ENCODE results near the gene FADD.
"Not testable (repeated sequence)": the region's sequence is repeated elsewhere in the genome, so short reads cannot be mapped to it uniquely, and the experiment has no call there.

Gene FADD

DNA sequence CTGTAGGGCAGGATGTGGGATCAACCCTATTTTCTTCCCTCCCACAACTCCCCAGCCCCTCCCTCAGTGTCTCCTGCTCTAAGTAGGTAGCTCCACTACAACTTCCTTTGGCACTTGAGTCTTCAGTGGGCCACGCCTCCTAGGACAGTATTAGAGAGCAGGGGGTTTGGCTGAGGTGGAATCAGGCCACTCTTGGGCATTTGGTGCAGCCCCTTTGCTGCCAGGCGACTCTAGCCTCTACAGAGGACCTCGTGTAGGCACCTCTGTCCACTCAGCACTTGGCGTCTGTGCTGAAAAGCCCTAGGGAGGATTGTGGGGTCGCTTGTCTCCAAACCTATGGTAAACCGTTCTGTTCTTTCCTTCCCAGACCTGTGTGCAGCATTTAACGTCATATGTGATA is 2.7 kb downstream of the FADD start:
- DNase-seq: no peak

DNA sequence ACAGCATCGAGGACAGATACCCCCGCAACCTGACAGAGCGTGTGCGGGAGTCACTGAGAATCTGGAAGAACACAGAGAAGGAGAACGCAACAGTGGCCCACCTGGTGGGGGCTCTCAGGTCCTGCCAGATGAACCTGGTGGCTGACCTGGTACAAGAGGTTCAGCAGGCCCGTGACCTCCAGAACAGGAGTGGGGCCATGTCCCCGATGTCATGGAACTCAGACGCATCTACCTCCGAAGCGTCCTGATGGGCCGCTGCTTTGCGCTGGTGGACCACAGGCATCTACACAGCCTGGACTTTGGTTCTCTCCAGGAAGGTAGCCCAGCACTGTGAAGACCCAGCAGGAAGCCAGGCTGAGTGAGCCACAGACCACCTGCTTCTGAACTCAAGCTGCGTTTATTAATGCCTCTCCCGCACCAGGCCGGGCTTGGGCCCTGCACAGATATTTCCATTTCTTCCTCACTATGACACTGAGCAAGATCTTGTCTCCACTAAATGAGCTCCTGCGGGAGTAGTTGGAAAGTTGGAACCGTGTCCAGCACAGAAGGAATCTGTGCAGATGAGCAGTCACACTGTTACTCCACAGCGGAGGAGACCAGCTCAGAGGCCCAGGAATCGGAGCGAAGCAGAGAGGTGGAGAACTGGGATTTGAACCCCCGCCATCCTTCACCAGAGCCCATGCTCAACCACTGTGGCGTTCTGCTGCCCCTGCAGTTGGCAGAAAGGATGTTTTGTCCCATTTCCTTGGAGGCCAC is 3.3 kb downstream of the FADD start:
- DNase-seq: no peak

DNA sequence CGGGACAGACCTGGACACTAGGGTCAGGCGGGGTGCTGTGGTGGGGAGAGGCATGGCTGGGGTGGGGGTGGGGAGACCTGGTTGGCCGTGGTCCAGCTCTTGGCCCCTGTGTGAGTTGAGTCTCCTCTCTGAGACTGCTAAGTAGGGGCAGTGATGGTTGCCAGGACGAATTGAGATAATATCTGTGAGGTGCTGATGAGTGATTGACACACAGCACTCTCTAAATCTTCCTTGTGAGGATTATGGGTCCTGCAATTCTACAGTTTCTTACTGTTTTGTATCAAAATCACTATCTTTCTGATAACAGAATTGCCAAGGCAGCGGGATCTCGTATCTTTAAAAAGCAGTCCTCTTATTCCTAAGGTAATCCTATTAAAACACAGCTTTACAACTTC is 3.9 kb downstream of the FADD start:
- DNase-seq: no peak

DNA sequence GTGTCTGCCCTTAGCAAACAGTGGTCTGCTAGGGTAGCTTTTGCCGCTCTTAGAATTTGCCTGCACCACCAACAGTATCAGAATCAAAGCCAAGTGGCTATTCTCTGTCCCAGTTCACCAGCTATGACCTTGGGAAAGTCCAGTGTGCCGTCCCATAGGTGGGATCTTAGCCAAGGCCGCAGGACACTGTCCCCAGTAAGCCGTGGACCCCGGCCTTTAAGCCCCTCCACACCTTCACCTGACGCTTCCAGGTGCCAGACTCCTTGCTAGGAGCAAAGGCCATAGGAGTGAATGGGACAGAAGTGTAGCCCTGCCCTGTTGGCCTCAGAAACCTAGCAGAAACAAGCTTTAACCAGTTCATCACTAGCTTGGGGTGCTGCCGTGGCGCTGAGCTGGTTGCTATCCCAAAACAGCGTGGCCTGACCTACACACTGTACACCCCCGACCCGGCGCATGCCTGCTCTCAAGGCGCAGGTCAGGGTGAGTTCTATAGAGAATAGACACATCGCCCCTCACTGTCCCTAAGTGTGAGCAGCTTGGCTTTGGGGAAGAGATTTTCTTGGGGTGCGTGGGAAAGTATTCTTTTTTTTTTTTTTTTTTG is 4.5 kb downstream of the FADD start:
- DNase-seq: no peak

DNA sequence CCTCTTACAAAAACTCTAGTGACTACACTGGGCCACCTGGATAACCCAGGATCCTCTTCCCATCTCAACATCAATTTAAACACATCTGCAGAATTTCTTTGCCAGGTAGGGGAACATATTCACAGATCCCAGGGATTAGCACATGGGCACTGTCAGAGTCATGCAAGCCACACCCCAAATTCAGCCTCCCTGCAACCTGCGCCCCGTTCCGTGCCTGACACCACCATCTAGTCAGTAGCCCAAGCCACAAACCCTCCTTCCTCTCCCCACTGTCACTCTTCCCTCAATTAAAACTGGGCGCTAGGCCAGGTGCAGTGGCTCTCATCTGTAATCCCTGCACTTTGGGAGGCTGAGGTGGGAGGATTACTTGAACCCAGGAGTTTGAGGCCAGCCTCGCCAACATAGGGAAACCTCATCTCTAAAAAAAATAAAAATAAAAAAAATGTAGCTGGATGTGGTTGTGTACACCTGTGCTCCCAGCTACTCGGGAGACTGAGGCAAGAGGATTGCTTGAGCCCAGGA is 6.4 kb downstream of the FADD start:
- no peak for DNase-seq

DNA sequence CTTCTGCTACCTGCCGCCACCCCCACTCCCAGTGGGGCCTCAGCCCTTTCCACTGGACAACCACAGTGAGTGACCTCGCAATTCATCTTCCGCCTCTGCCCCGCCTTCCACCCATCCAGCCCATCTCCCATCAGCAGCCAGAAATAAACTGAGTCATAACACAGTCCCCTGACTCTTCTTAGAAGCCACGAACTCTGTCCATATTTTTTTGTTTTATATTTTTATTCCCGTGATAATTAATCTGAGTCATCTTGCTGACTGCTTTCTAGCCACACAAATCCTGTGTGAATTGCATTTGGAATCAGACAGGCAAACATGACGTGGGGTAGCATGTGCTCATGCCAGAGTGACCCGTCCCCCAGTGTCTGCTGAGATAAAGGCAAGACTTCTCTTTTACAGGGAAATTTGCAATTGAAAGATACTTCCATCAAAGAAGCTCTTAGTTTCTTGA is 7.0 kb downstream of the FADD start:
- DNase-seq: no peak

DNA sequence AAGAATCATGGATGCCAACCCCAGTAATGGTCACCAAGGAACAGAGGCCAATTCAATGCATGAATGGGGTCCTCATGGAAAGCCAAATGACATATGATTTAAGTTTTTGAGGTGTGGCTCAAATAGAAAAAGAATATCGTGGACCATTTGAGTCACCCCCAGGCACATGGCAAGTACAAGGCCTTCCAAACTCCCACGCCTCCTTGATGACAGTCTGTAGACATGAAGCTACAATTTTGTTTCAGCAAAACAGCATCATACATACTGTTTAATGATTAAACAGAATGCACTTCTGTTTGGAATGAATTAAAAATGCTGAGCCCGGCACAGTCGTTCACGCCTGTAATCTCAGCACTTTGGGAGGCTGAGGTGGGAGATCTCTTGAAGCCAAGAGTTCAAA is 7.4 kb downstream of the FADD start:
- DNase-seq: no peak

DNA sequence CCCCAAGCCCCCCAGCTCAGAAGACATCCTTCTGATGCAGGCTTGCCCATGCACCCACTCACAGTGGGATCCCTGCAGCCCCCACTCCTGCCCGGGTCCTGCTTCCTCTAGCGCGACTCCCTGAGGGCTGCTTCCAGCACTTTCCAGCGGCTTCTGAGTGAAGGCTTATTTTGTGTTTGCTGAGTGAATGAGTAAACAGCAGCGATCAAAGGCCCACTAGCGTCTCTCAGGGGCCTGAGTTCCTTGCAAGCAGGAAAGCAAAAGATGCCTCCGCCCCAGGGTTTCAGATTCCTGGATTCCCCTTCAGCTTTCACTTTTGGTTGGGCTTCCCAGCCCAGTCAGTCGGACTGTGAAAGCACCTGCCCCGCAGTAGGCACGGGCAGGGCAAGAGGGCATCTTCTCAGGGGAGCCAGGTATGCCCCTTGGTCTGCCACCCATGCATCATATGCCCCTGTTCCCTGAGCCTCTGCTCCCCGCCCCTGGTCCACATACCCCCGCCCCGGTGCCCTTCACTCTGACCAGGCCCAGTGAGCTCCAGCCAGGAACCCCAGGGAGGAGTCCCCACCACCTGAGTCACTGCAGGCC is 9.2 kb downstream of the FADD start:
- DNase-seq: no peak

DNA sequence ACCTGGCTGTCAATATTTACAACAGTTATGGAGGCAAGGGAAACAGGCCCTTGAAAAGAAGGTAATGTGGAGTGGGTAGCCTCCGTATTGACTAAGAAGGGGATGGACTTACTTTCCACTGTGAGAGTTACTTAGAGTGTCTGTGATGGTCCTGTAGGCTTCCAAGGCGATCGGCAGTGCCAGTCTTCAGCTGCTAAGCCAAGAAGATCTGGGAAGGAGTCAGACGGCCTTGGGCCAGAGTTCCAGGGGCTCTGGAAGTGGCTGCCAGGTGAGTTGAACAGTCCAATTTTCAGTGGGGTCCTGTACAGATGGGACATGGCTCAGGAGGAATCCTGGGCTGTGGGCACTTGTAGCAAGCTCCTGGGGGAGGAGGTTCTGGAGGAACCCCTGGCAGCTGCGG is 14.3 kb downstream of the FADD start:
- DNase-seq: not testable (repeated sequence)

DNA sequence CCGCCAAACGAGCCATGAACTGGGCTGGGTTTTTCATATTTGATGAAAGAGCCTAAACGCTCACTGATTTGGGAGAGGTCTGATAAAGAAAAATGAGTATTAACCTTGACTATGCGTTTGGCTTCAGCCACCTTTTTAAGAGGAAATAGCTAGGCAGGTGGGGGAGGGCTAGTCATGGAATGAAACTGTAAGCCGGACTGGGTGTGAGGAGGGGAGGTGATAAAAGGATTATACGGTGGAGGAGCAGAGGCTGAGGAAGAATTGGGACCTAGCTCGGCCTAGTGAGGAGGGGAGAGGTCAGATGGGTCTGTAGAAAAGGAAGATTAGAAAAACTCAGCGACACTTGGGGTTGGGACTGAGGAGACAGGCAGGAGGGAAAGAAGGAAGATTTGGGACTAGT is 15.0 kb downstream of the FADD start:
- DNase-seq: not testable (repeated sequence)

DNA sequence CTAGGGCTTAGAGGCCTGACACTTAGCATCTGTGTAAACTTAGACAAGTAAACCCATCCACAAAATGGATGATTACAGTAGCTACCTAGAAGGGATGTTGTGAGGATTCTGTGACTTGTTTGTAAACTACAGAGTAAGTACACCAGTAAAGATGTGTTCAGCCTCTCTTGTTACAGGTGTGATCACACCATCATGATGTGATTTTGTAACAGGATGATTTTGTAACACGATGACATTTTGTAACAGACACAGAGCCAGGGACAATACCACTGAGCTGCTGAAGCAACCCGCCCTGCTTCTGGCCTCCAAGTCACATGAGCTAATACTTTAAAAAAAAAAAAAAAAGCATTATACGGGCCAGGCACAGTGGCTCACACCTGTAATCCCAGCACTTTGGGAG is 17.0 kb downstream of the FADD start:
- no peak for DNase-seq

DNA sequence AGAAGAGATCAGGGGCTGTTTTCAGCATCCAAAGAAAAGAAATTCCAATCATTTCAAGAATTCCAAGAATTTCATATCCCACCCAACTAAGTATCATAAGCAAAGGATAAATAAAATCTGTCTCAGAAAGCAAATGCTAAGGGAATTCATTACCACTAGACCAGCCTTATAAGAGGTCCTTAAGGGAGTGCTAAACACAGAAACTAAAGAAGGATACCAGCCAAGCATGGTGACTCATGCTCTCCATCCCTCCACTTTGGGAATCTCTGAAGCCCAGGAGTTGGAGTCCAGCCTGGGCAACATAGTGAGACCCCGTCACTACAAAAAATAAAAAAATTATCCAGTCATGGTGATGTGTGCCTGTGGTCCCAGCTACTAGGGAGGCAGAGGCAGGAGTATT is 17.8 kb downstream of the FADD start:
- no peak for DNase-seq

DNA sequence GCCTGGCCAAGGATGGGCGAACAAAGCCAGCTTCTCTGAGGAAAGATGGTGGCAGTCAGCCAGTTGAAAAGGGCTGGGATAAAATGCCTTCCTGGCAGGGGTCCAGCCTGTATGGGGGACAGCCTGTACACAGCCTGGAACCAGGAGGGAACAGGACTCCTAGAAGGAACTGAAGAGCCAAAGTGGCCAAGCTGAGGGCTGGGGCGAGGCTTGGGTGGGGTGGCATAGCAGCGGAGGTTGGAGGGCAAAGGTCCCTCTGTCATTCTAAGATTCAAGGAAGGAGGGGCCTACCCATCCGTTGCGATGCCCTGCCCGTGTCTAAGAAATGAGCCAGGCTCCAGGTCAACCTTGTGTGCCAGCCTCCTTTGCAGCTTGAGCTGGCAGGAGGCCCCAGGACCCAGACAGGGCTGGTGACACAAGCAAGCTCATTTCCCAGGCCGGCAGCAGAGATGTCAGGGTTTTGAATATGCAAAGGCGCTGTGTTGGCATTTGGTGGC is 22.6 kb downstream of the FADD start:
- DNase-seq: no peak

DNA sequence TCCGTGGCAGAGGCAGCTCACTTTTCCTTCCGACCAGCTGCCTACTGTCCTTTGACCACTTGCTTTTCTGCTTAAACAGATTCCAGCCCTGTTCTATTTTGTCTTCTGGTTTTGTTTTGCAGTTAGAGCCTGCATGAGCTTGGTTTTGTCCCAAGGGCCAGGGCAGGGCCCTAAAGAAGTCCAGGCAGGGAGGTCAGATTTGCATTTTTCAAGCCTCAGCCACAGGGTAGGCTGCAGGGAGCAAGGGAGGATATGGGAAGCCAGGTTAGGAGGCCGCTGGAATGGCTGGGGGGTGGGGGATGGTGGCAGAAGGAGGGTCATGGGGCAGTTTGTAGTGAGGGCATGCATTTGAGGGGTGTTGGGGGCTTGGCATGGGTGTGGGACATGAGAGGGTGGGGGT is 23.1 kb downstream of the FADD start:
- no peak for DNase-seq

DNA sequence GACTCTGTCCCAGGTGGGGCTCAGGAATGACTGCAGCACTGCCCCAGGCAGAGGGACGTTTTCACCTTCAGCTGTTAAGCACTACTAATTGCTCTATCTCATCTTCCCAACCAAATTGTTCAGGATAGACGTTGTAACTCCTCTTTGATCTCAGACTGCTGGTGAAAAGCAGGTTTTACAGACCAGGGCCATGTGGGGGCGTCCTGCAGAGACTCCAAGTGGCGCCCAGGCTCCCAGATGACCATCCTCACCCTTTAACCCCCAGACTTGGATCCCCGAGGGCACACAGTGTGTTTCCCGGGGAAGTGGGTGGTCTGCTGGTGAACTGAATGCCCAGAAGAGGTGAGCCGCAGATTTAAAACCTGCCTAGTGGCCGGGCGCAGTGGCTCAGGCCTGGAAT is 23.9 kb downstream of the FADD start:
- no peak for DNase-seq

DNA sequence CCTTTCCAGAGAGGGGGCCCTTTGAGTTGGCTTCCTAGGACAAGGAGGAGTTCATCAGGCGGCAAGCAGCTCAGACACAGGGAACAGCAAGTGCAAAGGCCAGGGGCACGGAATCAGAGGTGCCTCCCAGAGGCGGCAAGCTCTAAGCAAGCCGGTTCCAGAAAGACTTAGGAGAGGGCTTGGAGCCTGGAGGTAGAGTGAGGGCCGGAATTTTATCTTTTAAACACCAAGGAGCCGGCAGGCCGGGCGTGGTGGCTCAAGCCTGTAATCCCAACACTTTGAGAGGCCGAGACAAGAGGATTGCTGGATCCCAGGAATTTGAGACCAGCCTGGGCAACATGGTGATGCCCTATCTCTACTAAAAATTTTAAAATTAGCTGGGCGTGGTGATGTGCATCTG is 26.6 kb downstream of the FADD start:
- no peak for DNase-seq

DNA sequence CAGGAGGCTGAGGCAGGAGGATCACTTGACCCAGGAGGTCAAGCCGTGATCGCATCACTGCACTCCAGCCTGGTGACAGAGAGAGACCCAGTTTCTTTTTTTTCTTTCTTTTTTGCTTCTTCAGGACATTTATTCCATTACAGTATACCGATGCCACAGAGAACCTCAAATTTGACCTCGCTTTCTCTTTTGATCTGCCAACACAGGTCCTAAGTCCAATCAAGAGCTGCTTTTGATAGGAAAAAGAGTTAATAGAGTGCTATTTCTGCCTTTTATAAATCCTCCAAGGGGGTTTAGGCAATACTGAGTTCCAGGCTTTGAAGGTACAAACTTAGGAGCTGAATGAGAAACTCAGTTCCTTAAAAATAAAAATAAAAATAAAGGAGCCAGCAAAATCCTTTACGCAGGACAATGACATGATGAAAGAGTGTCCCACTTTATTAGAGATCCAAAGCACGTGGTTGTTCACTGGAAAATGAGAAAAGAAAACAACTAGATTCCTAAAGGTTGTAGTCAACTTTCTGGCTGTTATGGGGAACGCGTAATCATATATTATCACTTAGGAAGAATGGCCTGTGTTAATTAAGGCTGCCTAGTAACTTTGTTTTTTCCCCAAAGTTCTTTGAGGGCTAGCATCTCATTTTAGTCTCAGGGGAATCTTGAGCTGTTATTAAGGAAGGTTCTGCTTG is 27.2 kb downstream of the FADD start:
- DNase-seq: no peak

DNA sequence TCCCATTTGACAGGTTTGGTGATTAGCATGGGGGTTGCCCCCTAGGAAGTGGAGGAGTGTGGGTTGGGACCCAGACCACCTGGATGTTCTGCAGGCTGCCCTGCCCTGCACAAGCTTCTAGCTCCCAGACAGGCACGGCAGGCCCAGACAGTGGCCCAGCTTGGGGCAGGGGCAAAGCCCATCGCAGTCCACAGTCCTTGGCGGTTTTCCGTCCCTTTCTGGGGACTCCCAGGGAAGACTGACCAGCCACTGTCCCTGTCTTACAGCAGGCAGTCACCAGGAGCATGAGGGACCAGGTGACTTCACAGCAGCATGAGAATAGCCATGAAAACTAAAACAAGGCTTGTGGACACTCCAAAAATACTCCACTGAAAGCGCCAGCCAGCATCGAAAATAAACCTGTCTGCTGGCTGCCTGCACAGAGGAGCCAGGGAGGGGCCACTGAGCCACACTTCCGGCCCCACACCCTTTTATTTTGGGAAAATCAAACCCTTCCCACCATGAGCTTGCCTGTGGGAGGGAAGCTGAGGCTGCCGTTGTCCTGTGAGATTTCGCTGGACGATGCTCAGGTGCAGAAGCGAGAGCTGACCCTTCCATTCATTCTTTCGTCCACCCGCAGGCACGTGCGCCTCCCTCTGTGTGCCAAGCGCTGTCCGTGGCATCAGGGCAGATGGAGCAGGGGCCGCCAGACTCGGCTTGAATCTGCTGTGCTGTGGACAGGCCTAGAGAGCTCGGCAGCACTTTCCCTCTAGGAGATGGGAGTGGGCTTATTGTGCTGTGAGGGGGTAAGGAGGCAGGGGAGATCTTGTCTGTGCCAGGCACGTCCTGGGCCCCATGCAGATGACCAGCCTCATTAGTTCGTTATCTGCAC is 28.0 kb downstream of the FADD start:
- DNase-seq: no peak

DNA sequence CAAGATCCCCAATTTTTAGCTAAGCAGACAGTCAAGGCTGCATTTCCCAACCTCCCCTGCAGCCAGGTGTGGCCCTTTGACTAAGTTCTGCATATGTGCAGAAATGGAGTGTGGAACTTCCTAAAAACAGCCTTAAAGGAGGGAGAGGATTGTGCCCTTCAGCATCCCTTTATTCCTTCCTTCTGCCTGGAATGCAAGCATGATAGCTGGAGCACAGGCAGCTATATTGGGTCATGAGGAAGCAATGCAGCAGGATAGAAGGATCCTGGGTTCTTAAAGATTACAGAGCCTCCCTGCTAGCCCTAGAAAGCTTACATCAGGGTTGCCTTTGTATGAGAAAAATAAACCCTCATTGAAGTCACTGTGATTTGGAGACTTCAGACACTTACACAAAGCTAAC is 29.9 kb downstream of the FADD start:
- no peak for DNase-seq

DNA sequence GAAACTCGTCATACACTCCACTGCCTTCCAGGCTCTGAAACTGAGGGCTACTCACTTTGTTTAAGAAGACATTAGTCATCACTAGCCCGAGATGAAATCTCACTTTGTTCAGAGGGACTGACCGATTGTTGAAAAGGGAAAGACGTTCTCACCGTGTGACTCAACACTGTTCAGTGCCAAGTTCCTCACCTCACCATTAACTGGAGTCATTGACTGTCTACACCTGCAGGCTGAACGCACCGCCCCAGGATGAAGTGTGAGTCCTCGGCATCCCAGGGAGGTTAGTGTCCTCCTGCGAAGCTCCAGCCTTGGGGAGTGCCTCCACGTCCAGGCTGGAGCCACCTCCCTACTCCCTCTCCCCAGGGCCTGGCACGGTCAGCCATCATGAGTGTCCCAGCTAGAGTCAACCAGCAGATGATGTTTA is 30.4 kb downstream of the FADD start:
- no peak for DNase-seq

DNA sequence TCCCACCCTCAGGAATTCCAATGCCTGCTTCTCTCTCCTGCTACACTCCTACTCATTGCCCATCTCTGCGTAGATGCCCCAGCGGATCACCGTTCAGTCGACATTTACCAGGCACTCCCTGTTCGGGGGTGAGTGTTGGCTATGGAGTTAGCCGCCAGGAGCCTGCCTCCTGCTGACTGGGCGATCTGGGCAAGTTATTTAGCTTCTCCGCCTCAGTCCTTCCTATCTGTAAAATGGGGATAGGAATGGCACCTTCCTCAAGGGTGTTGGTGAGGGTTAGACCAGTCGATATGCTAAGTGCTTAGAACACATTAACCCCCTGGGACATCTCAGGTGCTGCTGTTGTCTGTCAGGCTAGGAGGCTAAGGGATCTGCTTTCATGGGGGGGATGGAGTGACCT is 30.9 kb downstream of the FADD start:
- DNase-seq: no peak

DNA sequence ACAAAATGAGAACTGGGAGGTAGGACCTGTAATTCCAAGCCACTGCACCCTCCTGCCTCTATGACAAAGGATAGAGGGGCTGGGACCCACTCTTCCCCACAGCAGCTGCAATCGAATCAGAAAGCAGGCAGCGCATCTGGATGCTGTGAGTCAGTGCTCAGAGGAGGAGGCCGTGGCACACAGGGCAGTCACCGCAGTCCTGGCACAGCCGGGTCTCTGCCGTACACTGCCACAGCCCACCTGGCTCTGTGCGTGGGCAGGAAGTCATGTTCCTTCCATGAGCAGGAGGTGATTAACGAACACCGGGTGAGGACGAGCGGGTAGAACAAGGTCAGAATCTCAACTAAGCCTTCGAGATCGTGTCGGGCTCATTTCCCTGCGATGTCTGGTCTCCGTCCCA is 37.2 kb downstream of the FADD start:
- no peak for DNase-seq

DNA sequence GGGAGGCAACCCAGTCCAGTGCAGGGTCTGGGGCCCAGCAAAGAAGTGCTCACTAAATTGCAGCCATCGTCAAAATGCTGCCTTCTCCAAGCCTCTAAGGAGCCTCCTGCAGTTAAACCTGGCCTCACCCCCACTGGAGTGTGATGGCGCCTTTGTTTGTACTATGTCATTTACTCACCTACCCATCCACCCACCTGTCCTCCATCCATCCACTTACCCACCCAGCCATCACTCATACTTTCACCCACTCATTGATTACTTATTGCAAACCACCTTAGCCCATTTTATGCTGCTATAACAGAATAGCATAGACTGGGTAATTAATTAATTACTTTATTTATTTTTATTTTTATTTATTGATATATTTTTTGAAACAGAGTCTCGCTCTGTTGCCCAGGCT is 38.6 kb downstream of the FADD start:
- DNase-seq: no peak

All from NCI-H524 treated with DMSO at 0.1 percent for 48 hours (cell line).